Measurements from ENCODE around the gene ZFP36L2.

DNA sequence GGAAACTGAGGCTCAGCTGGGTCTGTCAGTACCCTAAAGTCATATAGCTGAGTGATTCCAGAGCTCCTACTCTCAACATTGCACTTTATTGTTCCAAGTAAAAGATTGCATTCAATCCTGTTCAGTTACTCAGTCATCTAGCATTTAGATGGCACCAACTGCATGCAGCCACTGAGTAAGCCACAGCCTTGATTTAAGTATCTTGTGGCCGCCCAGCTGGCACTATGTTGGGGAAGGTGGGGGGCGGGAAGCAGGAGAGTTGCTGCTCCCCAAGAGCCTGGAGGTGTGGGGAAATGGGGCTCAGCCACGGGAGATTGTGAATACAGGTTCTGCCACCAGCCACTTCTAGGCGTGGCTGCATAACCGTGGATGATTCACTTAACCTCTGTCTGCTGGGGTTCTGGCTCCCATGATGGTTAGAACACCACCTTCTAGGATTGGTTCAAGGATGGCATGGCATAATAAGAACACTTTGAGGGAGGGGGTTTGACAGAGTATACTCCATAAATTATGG lies 17.1 kb downstream of the ZFP36L2 start:
- no peak for TF ChIP-seq EZH2 (IDR thresholded peaks at IDR 0.05; ENCODE audit: low read depth)
- TF ChIP-seq, protein P1, sequence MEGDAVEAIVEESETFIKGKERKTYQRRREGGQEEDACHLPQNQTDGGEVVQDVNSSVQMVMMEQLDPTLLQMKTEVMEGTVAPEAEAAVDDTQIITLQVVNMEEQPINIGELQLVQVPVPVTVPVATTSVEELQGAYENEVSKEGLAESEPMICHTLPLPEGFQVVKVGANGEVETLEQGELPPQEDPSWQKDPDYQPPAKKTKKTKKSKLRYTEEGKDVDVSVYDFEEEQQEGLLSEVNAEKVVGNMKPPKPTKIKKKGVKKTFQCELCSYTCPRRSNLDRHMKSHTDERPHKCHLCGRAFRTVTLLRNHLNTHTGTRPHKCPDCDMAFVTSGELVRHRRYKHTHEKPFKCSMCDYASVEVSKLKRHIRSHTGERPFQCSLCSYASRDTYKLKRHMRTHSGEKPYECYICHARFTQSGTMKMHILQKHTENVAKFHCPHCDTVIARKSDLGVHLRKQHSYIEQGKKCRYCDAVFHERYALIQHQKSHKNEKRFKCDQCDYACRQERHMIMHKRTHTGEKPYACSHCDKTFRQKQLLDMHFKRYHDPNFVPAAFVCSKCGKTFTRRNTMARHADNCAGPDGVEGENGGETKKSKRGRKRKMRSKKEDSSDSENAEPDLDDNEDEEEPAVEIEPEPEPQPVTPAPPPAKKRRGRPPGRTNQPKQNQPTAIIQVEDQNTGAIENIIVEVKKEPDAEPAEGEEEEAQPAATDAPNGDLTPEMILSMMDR (conservative IDR thresholded peaks at IDR 0.05), result no peak
